ENCODE results near the gene AP2M1. TPM values are rescaled to one million over a fixed set of nuclear protein-coding genes. Genes with fewer than 3 reads are reported as not detected.
A peak's percentile ranks its signal among the peaks of the same experiment; 100 is the strongest.

Gene AP2M1
- total RNA-seq, 1 experiment from 2014 or later = 353 TPM

DNA sequence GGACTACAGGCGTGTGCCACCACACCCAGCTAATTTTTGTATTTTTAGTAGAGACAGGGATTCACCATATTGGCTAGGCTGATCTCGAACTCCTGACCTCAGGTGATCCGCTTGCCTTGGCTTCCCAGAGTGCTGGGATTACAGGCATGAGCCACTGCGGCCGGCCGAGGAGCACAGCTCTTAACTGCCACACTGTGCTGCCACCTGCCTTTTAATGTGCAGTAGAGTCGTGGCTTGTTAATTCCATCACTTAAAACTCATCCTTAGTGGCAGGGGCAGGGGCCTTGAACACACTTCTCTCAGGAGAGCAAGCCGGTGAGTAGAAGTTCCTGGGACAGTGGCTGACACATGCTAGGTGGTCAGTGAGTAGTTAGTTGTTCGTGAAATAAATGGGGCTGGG is 23.9 kb downstream of the AP2M1 start:
- H3K4me2 ChIP-seq (ENCODE audit: low read length) = no peak overlapping the region
- H4K20me1 ChIP-seq (ENCODE audit: insufficient read depth) = no peaks in the 10 kb centered on the region
- no peaks in the 10 kb centered on the region for H3K9me3 ChIP-seq (ENCODE audit: control insufficient read depth in 1 of 2, insufficient read depth in 1 of 2, low read depth in 1 of 2, low read length in 2 of 2)
- intact Hi-C loops (cut with micrococcal nuclease) = no loop called here
- no peaks in the 10 kb centered on the region for H3K4me1 ChIP-seq (ENCODE audit: control insufficient read depth in 1 of 2, insufficient read depth in 2 of 2, low read length in 2 of 2)
- DNase-seq (ENCODE audit: low read depth, low spot score) (no peak), ATAC-seq (no peak)
- no TSS peak for BruUV-seq (replicated peaks)
- H2AFZ ChIP-seq (ENCODE audit: low read depth, low read length, poor library complexity, severe bottlenecking) = no peak overlapping the region
- CTCF ChIA-PET = no interaction called here
- peaks cover 11 to 13% of the 10 kb centered on the region in 2 experiments; a peak in 3 of 4 replicates for H3K36me3 ChIP-seq (ENCODE audit: control insufficient read depth in 1 of 2, insufficient read depth in 2 of 2, low read length in 2 of 2)
- TF ChIP-seq POLR2AphosphoS5 (IDR thresholded peaks at IDR 0.05; ENCODE audit: low read depth, low read length) (no peak), EGR1 (IDR thresholded peaks at IDR 0.05; ENCODE audit: low read depth) (no peak), RAD21 (IDR thresholded peaks at IDR 0.05; ENCODE audit: low read depth) (peak; percentile 26; the same call in 1 of the 2 replicates)
- TF ChIP-seq, protein P1, sequence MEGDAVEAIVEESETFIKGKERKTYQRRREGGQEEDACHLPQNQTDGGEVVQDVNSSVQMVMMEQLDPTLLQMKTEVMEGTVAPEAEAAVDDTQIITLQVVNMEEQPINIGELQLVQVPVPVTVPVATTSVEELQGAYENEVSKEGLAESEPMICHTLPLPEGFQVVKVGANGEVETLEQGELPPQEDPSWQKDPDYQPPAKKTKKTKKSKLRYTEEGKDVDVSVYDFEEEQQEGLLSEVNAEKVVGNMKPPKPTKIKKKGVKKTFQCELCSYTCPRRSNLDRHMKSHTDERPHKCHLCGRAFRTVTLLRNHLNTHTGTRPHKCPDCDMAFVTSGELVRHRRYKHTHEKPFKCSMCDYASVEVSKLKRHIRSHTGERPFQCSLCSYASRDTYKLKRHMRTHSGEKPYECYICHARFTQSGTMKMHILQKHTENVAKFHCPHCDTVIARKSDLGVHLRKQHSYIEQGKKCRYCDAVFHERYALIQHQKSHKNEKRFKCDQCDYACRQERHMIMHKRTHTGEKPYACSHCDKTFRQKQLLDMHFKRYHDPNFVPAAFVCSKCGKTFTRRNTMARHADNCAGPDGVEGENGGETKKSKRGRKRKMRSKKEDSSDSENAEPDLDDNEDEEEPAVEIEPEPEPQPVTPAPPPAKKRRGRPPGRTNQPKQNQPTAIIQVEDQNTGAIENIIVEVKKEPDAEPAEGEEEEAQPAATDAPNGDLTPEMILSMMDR (IDR thresholded peaks at IDR 0.05 in 2 of 3, conservative IDR thresholded peaks at IDR 0.05 in 1 of 3; ENCODE audit: borderline replicate concordance in 1 of 3, insufficient read depth in 1 of 3, low read depth in 2 of 3, low read length in 2 of 3) = no peak
- RAD21 ChIA-PET (ENCODE audit: low non-redundant PET in 1 of 2, low total read pairs in 2 of 2, uncharacterized antibody in 2 of 2, unreplicated experiment in 2 of 2) = no interaction called here
- H3K27me3 ChIP-seq (ENCODE audit: insufficient read depth, low read length) = no peaks in the 10 kb centered on the region
- H3K9ac ChIP-seq (ENCODE audit: low read length) = no peak overlapping the region
- no peak overlapping the region for H3K4me3 ChIP-seq (replicated peaks in 1 of 2; ENCODE audit: low read depth in 1 of 2, low read length in 2 of 2)
- no peaks in the 10 kb centered on the region for H3K9me2 ChIP-seq (ENCODE audit: insufficient read depth)
- POLR2A ChIA-PET = no interaction called here
- H3K79me2 ChIP-seq (ENCODE audit: insufficient read depth, low read length) = no peaks in the 10 kb centered on the region
- no peak overlapping the region for H3K27ac ChIP-seq (ENCODE audit: low read depth, low read length)

DNA sequence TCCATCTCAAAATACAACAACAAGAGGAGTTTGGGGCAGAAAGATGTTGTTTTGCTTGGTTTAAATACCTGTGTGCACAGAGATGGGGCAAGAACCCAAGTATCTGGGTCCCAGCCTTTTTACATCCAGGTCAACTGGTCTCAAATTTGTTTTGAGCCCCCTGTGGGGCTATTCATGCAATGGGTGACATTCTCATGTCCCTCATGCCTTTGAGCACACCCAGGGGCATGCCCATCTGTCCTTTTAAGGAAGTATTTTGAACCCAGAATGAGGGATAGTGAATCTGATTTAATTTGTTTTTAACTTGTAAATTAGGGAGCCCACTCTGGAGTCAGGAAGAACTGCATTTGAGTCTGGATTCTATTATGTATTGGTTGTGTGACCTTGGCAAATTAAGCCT is 26.2 kb downstream of the AP2M1 start:
- H3K4me1 ChIP-seq (ENCODE audit: control insufficient read depth in 1 of 2, insufficient read depth in 2 of 2, low read length in 2 of 2) = no peaks in the 10 kb centered on the region
- H3K9ac ChIP-seq (ENCODE audit: low read length) = no peak overlapping the region
- RAD21 ChIA-PET (ENCODE audit: low non-redundant PET in 1 of 2, low total read pairs in 2 of 2, uncharacterized antibody in 2 of 2, unreplicated experiment in 2 of 2) = no interaction called here
- H3K9me2 ChIP-seq (ENCODE audit: insufficient read depth) = no peaks in the 10 kb centered on the region
- H3K4me2 ChIP-seq (ENCODE audit: low read length) = no peak overlapping the region
- H3K27ac ChIP-seq (ENCODE audit: low read depth, low read length) = no peak overlapping the region
- H3K9me3 ChIP-seq (ENCODE audit: control insufficient read depth in 1 of 2, insufficient read depth in 1 of 2, low read depth in 1 of 2, low read length in 2 of 2) = no peaks in the 10 kb centered on the region
- no peaks in the 10 kb centered on the region for H3K79me2 ChIP-seq (ENCODE audit: insufficient read depth, low read length)
- TF ChIP-seq, protein P2, sequence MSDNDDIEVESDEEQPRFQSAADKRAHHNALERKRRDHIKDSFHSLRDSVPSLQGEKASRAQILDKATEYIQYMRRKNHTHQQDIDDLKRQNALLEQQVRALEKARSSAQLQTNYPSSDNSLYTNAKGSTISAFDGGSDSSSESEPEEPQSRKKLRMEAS (IDR thresholded peaks at IDR 0.05) = no peak
- TF ChIP-seq ZFX (IDR thresholded peaks at IDR 0.05) (no peak), ZNF274 (IDR thresholded peaks at IDR 0.05; ENCODE audit: low read depth, low read length) (no peak)
- TF ChIP-seq, protein P3, sequence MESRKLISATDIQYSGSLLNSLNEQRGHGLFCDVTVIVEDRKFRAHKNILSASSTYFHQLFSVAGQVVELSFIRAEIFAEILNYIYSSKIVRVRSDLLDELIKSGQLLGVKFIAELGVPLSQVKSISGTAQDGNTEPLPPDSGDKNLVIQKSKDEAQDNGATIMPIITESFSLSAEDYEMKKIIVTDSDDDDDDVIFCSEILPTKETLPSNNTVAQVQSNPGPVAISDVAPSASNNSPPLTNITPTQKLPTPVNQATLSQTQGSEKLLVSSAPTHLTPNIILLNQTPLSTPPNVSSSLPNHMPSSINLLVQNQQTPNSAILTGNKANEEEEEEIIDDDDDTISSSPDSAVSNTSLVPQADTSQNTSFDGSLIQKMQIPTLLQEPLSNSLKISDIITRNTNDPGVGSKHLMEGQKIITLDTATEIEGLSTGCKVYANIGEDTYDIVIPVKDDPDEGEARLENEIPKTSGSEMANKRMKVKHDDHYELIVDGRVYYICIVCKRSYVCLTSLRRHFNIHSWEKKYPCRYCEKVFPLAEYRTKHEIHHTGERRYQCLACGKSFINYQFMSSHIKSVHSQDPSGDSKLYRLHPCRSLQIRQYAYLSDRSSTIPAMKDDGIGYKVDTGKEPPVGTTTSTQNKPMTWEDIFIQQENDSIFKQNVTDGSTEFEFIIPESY (IDR thresholded peaks at IDR 0.05; ENCODE audit: extremely low read depth, insufficient replicate concordance, low read length) = no peak
- no peak overlapping the region for H2AFZ ChIP-seq (ENCODE audit: low read depth, low read length, poor library complexity, severe bottlenecking)
- POLR2A ChIA-PET = no interaction called here
- H3K27me3 ChIP-seq (ENCODE audit: insufficient read depth, low read length) = no peaks in the 10 kb centered on the region
- ATAC-seq = no peak
- no peak for DNase-seq (ENCODE audit: low read depth, low spot score)
- no peaks in the 10 kb centered on the region for H4K20me1 ChIP-seq (ENCODE audit: insufficient read depth)
- no peaks in the 10 kb centered on the region for H3K36me3 ChIP-seq (ENCODE audit: control insufficient read depth in 1 of 2, insufficient read depth in 2 of 2, low read length in 2 of 2)
- intact Hi-C loops (cut with micrococcal nuclease) = no loop called here
- no peak overlapping the region for H3K4me3 ChIP-seq (replicated peaks in 1 of 2; ENCODE audit: low read depth in 1 of 2, low read length in 2 of 2)
- CTCF ChIA-PET = no interaction called here
- BruUV-seq (replicated peaks) = no TSS peak

Measured in HCT116 (cell line).